Activated CD8-positive, alpha-beta T cell treated with anti-CD3 and anti-CD28 coated beads for 36 hours (primary cell): ENCODE measurements around the gene FSCN2. TPM values are rescaled to one million over a fixed set of nuclear protein-coding genes. Genes with fewer than 3 reads are reported as not detected.

Experiments used
- ATAC-seq: fragments of 200-7000 bp; cut with Tn5 transposase; one replicate; pipeline ENCODE4 v1.10.0; 2021; ENCODE audit warnings: mild to moderate bottlenecking, moderate library complexity
- CTCF ChIA-PET: fragments of 350-600 bp; sonication (Branson Sonifier 250); formaldehyde crosslinking; loops from one replicate; lab custom pipeline; 2021; ENCODE audit warnings: antibody characterized with exemption; lab: Charles Lee
- POLR2A ChIA-PET: fragments of 350-600 bp; sonication (Branson Sonifier 250); formaldehyde crosslinking; loops from one replicate; lab custom pipeline; 2021; ENCODE audit warnings: antibody characterized with exemption; lab: Charles Lee
- DNase-seq: peaks from one replicate; pipeline ENCODE4 v3.0.0-alpha.2; 2020
- H3K27ac Mint-ChIP-seq: one replicate; pipeline ENCODE4 v1.8.0; 2021; ENCODE audit warnings: mild to moderate bottlenecking, mixed read lengths
- H3K27me3 Mint-ChIP-seq: one replicate; pipeline ENCODE4 v1.8.0; 2021; ENCODE audit warnings: mixed read lengths
- H3K36me3 Mint-ChIP-seq: one replicate; pipeline ENCODE4 v1.8.0; 2021; ENCODE audit warnings: low read depth, mixed read lengths
- H3K4me1 Mint-ChIP-seq: one replicate; pipeline ENCODE4 v1.8.0; 2021; ENCODE audit warnings: low read depth, mixed read lengths
- H3K4me3 Mint-ChIP-seq: one replicate; pipeline ENCODE4 v1.8.0; 2021; ENCODE audit warnings: mild to moderate bottlenecking, moderate library complexity, mixed read lengths
- H3K9me3 Mint-ChIP-seq: one replicate; pipeline ENCODE4 v1.8.0; 2021; ENCODE audit warnings: mixed read lengths
- intact Hi-C: fragments of 100-400 bp; cut with micrococcal nuclease; formaldehyde crosslinking; loops from one replicate; pipeline ENCODE4 v1.10.0; 2022
- total RNA-seq, 2 experiments: library from RNA; stranded (reverse); gene quantifications; one replicate each; pipeline ENCODE4 v1.2.3, GENCODE V29; 2021
- TF ChIP-seq, protein P1 (sequence below): fragments of 200-600 bp; IDR thresholded peaks from one replicate; pipeline ENCODE4 v1.8.0; 2022; ENCODE audit warnings: antibody characterized with exemption, mild to moderate bottlenecking

Gene FSCN2
- total RNA-seq, 2 experiments from 2014 or later, result 0.32 TPM; not detected in 1

DNA sequence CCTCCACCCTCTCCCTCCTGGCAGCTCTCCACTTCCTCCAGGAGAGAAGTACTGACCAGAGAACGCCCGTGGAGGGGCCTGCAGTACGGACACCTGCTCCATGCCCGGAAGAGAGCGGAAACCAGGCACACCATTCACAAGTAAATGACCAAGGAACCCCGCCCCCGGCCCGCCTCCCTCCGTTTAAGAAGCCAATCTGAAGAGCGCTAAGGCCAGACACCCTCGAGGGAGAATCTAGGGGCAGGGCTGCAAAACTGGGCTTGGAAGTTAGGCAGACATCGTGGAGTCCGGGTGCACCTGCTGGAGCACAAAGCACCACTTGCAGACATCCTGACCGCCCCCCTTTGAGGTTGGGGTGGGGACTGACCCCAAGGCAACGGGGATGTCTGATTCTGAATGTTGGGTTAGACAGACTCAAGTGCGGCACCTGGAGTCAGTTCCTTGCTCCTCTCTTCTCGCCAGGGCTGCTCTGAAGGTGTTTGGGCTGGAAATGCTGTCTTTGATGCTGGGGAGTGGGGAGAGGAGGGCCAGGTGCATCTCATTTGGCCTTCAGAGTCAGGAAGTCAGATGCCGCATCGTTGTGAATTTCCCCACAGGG, 24.9 kb downstream of the FSCN2 start:
- POLR2A ChIA-PET, result interaction anchor here (0.6 to 4.1 kb wide), 23 partner anchors 8 to 314 kb away, joined by 3 to 22 read pairs (median 4); partner anchors contain the start of genes ARL16, HGS, NDUFAF8 and TEPSIN
- Mint-ChIP-seq H3K27ac (peak overlapping the region; percentile 92), H3K9me3 (no peaks in the 10 kb centered on the region), H3K36me3 (peaks cover 16% of the 10 kb centered on the region), H3K4me1 (peaks cover 38% of the 10 kb centered on the region), H3K27me3 (no peaks in the 10 kb centered on the region), H3K4me3 (peak overlapping the region; percentile 92)
- ATAC-seq, result peak; percentile 74
- intact Hi-C loops, result no loop called here
- peak; percentile 97 for DNase-seq
- TF ChIP-seq, protein P1, sequence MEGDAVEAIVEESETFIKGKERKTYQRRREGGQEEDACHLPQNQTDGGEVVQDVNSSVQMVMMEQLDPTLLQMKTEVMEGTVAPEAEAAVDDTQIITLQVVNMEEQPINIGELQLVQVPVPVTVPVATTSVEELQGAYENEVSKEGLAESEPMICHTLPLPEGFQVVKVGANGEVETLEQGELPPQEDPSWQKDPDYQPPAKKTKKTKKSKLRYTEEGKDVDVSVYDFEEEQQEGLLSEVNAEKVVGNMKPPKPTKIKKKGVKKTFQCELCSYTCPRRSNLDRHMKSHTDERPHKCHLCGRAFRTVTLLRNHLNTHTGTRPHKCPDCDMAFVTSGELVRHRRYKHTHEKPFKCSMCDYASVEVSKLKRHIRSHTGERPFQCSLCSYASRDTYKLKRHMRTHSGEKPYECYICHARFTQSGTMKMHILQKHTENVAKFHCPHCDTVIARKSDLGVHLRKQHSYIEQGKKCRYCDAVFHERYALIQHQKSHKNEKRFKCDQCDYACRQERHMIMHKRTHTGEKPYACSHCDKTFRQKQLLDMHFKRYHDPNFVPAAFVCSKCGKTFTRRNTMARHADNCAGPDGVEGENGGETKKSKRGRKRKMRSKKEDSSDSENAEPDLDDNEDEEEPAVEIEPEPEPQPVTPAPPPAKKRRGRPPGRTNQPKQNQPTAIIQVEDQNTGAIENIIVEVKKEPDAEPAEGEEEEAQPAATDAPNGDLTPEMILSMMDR, result no peak
- CTCF ChIA-PET, result interaction anchor here (0.7 to 2.5 kb wide), 5 partner anchors 16 to 100 kb away, joined by 3 to 8 read pairs (median 4); no protein-coding TSS in a partner anchor

DNA sequence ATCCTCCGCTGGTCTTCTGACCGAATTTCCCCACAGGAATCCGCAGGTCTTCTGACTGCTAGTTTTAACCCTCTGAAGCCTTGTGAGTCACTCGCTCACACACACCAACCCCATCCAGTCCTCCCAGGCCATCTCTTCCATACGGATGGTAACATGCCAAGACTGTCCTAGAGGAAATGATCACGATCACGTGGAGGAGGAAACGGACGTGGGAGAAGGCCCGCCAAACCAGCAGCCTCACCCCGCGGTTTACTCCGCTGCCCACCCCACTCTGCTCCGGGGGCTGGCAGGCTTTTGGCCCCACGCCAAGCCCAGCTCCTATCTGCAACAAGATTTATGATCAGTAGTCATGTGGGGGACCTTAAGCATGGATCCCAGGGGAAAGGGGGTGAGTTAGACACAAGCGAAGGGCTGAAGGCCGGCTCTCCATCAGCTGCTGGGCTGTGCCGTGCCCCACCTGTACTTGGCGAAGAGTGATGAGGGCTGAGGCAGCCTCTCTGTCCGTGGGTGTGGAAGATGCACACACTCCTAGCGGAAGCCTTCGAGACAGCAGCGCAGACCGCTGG, 25.5 kb downstream of the FSCN2 start:
- H3K4me1 Mint-ChIP-seq, result peaks cover 38% of the 10 kb centered on the region
- intact Hi-C loops, result no loop called here
- peak; percentile 28 for DNase-seq
- H3K27ac Mint-ChIP-seq, result peak overlapping the region; percentile 92
- CTCF ChIA-PET, result interaction anchor here (0.7 kb wide), 1 partner anchor 48 kb away, joined by 3 read pairs; no protein-coding TSS in a partner anchor
- TF ChIP-seq, protein P1, result no peak
- H3K9me3 Mint-ChIP-seq, result no peaks in the 10 kb centered on the region
- peak overlapping the region; percentile 92 for H3K4me3 Mint-ChIP-seq
- peaks cover 16% of the 10 kb centered on the region for H3K36me3 Mint-ChIP-seq
- ATAC-seq, result peak; percentile 7
- POLR2A ChIA-PET, result interaction anchor here (0.6 to 4.1 kb wide), 4 partner anchors 39 to 299 kb away, joined by 3 to 22 read pairs (median 3); no protein-coding TSS in a partner anchor
- H3K27me3 Mint-ChIP-seq, result no peaks in the 10 kb centered on the region

DNA sequence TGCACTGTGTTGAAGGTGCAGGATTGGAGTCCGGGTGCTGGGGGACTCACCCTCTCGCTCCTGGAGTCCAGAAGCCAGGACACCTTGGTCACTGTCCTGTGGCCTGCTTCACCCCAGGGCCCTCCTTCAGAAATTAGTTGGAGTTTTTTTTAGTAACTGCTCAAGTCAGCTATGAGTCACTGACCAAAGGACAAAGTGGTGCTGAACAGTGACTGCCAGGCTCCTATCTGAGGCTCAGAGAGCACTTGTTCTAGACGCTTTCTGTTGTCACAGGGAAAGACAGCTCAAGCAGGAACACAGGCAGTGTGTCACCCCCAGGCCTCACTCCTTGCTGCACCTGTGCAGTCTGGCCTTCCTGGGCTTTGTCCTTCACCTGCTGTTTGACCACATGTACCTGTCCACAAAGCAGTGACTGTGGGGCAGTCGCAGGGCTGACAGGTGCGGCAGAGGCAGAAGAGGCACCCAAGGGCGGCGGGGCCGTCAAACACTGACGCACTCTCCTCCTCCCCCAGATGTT, 28.1 kb downstream of the FSCN2 start:
- POLR2A ChIA-PET, result interaction anchor here (0.8 to 1.3 kb wide), 3 partner anchors 10 to 276 kb away, joined by 3 read pairs; no protein-coding TSS in a partner anchor
- TF ChIP-seq, protein P1, result no peak
- Mint-ChIP-seq H3K27ac (no peak overlapping the region), H3K36me3 (peaks cover 15% of the 10 kb centered on the region), H3K4me3 (no peak overlapping the region), H3K4me1 (peaks cover 21% of the 10 kb centered on the region), H3K9me3 (no peaks in the 10 kb centered on the region), H3K27me3 (no peaks in the 10 kb centered on the region)
- CTCF ChIA-PET, result no interaction called here
- DNase-seq (no peak), ATAC-seq (no peak)
- intact Hi-C loops, result no loop called here

DNA sequence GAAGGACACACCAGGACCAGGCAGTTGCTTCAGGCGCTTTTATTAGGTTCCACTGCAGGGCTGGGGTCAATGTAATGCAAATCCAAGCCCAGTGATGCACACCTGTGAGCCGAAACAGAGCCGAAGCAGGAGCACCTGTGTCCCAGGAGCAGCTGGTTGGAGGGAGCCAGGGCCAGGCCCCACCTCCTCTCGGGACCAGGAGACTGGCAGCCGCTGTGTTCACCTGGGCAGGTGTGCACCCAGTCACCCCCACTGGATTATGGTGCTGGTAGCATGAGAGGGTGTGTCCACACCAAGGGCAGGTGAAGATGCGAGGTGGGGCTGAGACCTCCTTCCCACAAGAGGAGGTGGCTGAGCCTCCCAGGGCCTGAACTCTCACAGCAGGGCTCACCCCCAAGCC, 28.7 kb downstream of the FSCN2 start:
- CTCF ChIA-PET, result no interaction called here
- no peaks in the 10 kb centered on the region for H3K9me3 Mint-ChIP-seq
- TF ChIP-seq, protein P1, result no peak
- H3K27me3 Mint-ChIP-seq, result no peaks in the 10 kb centered on the region
- H3K4me3 Mint-ChIP-seq, result no peak overlapping the region
- peaks cover 16% of the 10 kb centered on the region for H3K36me3 Mint-ChIP-seq
- POLR2A ChIA-PET, result interaction anchor here (0.6 to 0.9 kb wide), 2 partner anchors 18 to 465 kb away, joined by 3 read pairs; no protein-coding TSS in a partner anchor
- H3K4me1 Mint-ChIP-seq, result peaks cover 17% of the 10 kb centered on the region
- DNase-seq (no peak), ATAC-seq (no peak)
- intact Hi-C loops, result no loop called here
- H3K27ac Mint-ChIP-seq, result no peak overlapping the region
